ENCODE results near the gene GPR153.
"Not testable (repeated sequence)": the region's sequence is repeated elsewhere in the genome, so short reads cannot be mapped to it uniquely, and the experiment has no call there.

Gene GPR153

DNA sequence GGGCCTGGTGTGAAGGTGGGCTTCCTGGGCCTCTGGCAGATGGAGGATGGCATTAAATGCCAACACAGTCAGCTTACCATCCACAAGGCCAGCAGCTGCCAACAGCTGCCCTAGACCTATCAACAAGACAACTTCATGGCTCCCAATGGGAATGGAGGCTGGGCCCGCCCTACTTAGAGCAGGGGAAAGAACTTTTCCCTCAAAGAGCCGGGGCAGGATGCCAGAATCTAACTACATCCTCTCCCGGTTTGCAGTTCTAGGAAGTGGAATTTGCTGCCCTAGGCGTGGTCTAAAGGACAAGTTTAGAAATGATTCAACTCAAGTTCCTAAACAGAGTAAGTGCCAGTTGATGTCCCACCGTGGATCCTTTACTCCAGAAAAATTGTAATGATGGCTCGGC lies 38.3 kb downstream of the GPR153 start:
- no peak for DNase-seq

DNA sequence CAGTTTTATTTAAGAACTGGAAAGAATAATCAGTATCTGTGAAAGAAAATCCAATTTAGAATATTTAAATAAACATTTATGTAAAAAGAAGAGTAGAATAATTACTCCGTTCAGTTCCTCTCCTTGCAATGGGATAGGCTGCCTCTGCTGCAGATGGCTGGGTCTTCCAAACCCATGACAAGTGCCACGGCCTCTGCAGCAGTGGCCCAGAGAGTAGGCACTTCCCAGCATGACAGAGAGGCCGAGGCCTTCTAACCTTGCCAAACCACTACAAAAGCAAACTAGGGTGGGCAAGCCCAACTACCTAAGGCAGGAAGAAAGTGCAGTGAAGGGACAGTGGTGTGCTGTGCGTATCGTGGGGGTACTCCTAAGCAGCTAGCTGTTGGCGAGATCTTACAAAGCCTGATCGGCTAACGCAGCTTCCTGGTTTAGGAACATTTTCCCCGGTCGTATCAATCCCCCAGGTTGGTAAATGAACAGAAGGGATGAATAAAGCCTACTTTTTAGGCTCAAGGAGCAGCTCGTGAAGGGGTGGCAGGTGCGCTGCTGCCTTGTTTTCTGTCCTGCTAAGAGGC lies 39.6 kb downstream of the GPR153 start:
- no peak for DNase-seq

DNA sequence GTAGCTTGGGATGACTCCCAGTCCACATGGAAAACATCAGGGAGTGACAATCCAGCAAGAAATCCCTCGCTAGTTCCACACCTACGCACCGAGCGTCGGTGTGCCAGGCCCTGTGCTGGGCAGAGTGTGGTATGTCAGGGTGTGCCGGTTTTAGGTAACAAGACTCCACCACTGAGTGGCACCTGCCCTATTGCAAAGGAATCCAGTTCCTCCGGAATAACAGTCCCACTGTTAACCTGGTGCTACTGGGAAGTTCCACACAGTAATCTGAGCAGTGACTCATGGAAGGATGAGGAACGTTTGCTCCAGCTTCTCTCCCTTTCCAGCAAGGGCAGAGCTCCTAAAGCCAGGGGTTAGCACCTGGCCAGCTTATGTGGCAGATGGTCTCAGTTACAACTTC lies 40.7 kb downstream of the GPR153 start:
- DNase-seq = no peak

DNA sequence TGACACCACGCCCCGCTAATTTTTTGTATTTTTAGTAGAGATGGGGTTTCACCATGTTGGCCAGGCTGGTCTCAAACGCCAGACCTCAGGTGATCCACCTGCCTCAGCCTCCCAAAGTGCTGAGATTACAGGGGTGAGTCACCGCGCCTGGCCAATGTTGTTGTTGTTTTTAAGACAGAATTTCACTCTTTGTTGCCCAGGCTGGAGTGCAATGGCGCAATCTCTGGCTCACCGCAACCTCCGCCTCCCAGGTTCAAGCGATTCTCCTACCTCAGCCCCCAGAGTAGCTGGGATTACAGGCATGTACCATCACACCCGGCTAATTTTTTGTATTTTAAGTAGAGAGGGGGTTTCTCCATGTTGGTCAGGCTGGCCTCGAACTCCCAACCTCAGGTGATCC lies 41.3 kb downstream of the GPR153 start:
- DNase-seq = not testable (repeated sequence)

DNA sequence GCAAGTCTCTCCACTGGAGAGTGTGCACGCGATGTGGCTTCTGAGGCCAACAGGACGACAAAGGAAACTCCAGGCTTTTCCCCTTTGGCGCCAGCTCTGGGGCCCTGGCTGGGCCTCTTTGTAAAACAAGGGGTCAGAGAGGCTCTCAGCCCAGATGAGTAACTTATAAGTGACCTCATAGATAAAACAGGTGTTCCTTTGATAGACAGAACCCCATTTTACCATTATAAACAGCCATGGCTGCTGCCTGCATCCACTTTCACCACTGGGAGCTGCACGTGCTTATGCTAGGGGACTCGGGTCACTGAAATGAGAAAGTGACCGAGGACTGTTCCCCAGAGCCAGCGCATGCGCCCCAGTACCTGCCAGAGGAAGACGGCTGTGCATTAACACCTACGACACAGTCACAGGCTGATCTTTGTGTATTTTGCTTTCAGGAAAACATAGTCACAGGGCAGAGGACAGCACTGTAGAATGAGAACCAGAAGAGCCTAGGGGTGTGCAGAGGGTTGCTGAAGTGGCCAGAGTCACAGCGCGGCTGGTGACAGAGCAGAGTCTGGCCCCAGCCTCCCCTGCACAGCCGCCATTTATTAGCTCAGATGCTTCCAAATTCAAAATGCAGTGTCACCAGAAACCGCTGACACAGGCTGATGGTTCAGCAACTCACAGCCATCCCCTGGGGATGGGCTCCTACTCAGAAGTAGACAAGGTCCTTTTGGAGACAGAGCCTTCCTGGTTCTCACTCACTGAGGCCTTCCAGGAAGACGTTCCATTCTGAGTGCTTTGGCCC lies 42.3 kb downstream of the GPR153 start:
- DNase-seq = no peak

DNA sequence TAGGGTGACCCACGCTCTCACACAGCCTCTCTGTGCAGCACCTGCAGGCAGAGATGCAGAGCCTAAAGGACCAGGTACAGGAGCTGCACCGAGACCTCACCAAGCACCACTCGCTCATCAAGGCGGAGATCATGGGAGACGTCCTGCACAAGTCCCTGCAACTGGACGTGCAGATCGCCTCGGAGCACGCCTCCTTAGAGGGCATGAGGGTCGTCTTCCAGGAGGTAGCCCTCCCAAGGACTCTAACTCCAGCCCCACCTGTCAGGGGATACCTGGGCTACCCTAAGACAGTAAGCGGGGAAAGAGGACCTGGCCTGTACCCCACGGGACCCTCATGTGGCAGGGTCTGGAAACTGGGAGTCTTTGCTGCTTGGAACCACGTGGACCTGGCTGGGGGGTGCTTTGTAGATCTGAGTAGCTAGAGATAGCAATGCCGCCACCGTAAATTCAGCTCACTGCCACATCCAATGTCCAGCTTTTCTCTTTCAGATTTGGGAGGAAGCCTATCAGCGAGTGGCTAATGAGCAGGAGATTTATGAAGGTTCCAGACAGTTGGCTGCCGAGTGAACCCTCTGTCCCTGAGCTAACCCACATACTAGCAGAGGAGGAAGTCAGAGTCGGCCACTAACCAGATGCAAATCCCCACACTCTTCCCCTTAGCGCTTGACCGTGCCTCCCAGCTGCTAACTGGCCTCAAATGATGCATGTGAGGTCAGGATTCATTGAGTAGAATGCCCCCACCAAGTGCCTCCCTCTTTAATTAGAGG lies 48.5 kb downstream of the GPR153 start:
- DNase-seq = peak in 1 of 2 experiments; percentile 18

DNA sequence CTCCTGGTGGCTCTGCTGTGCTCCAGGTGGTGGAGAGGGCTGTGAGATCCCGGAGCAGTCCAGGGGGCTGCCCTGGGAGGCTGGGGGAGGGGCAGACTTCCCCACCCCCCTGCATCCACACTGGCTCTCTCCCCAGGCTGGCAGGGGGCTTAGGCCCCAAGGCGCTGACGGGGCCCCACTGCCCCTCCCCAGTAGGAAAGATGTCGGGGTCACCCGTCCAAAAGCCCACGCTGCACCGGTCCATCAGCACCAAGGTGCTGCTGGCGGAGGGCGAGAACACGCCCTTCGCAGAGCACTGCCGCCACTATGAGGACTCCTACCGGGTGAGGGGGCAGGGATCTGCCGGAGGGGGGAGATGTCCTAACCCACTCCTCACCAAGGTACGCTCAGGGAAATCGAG lies 49.2 kb downstream of the GPR153 start:
- no peak for DNase-seq

DNA sequence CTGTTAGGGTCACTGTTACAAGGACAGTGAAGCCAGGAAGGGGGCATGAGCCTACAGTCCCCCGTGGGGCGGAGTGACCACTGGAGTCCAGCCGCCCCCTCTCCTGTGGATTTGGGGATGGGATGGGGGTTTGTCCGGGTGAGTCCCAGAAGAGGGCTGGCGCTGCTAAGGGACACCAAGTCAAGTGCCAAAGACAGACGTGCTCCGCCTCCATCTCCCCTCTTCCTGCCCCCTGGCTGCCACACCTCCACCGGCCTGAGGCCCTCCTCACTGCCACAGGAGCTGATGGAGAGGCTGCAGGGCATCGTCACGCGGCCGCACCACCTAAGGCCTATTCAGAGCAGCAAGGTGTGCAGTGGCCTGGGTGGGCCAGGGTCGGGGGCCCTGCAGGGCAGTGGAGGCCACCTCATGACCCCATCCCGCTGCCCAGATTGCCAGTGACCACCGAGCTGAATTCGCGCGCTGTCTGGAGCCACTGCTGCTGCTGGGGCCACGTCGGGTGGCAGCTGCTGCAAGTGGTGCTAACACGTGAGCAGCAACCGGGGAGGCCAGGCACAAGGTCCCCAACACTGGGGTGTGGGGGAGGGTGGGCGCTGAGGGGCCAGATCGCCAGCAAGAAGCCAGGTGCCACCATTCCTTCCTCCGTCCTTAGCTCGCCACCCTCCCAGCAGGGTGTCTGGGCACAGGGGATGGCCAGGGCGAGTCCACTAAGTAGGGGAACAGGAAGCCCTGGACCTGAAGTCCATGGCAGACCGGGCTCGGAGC lies 50.1 kb downstream of the GPR153 start:
- no peak for DNase-seq

DNA sequence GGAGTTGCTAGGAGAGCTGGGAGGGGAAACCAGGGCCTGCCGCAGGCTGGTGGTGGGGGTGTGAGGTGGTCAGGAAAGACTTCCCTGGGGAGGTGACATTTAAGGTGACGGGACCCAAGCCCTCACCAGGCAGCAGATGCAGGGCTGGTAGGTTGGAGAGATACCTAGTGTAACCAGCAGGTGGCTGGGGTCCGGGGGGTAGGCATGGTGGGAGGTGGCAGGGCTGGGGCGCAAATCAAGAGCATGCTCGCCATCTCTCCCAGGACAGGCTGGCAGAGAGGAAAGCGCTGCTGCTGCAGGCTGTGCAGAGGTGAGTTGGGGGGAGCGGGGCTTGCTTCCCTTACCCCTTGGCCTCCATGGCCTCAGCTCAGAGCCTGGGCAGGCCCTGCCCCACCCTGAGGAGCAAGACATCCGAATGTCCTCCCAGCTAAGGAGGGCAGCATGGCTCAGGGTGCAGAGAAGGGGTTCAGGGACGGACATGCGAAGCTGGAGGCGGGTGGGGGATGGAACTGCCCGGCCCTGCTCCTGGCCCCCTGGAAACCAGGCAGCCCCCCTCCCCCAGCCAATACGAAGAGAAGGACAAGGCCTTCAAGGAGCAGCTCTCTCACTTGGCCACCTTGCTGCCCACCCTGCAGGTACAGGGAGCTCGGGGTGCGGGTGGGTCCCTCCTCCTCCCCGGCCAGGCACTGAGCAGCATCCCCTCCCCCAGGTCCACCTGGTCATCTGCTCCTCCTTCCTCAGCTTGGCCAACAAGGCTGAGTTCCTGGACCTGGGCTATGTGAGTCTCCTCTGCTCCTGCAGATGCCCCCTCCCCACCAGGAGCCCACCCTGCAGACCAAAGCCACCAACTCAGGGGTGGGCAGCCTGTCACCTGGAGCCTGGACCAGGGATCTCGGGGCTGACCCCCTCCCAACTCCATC lies 51.0 kb downstream of the GPR153 start:
- peak; percentile 31 to 35 for DNase-seq

DNA sequence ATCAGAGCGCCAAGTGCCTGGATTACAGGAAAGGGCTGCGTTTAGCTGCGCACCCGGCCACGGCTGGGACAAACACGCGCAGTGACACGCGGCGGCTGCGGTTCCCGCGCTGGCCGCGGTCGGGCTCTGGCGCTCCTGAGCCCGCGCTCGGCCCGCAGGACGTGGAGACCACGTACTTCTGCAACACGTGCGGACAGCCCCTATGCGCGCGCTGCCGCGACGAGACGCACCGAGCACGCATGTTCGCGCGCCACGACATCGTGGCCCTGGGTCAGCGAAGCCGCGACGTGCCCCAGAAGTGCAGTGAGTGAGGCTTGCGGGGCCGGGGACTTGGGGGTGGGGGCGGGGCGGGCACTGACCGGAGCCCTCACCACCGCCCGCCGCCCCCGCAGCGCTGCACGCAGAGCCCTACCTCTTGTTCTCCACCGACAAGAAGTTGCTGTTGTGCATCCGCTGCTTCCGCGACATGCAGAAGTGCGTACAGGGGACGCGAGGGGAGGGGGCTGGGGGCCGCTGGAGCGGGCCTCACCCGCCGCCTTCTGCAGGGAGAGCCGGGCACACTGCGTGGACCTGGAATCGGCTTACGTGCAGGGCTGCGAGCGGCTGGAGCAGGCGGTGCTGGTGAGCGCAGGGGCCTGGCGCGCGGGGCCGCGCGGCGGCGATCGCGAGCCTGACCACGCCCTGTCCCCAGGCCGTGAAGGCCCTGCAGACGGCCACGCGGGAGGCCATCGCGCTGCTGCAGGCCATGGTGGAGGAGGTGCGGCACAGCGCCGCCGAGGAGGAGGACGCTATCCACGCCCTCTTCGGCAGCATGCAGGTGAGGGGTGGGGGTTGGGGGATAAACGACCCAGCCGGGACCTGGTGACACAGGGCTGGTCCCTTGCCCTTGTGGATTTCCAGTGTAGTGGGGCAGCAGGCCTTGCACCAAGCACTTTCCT lies 51.9 kb downstream of the GPR153 start:
- DNase-seq = peak; percentile 27 to 45

DNA sequence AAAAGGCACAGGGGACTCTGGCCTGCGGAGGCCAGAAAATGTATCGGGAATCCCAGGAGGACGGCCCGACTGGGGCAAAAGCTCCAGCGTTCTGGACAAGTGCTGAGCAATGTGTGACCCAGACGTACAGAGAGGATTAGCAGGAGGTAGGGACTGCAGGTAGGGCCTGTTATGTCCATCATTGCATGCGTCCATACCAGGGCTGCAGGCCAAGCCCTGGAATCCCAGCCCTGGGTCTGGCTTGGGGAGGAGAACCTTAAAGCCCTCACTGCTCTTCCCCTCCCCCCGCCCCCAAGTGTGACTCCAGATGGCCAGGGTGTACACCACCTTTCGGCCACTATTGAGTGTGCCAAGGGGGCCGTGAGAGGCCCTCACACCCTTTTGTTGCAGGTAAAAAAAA lies 53.0 kb downstream of the GPR153 start:
- no peak for DNase-seq

DNA sequence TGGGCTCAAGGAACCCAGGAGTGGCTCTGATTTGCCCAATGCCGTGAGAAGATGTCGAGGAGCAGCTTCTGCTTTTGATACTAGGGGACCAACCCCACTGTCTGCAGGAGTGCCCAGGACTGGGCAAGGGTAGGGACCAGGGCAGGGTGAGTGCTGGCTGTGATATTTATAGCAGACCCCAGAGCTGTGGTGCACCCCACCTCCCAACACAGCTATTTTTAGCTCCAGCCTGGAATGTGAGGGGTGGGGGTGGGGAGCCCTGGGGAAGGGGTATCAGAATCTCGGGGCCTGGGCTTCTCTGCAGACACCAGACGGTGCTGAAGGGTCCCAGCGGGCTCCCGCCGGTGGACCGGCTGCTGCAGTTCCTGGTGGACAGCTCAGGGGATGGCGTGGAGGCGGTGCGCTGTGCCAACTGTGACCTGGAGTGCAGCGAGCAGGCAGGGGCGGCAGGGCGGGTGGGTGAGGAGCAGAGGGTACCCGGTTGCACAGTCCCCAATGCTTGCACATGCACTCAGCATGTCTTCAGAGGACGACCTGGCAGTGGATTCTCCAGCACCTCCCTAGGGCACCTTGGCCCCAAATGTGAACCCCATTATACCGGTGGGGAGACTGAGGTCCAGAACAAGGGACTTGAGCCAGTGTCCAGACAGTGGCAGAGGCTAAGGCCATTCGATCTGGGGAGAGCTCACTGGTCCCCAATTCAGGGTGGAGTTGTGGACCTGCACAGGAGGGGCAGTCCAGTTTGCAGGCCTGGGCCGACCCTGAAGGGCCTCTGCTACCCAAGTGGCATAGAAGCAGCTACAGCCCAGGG lies 53.6 kb downstream of the GPR153 start:
- no peak for DNase-seq

DNA sequence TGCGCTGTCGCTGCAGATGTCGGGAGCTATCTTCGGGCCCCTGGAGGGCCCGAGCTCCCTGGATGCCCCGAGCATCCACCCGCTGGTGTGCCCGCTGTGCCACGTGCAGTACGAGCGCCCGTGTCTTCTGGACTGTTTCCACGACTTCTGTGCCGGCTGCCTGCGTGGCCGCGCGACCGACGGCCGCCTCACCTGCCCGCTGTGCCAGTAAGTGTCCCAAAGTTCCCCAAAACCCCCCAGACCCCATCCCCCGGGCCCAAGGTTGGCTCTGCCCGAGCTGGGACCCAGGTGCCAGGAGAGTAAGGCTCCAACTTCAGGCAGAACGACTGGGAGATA lies 54.4 kb downstream of the GPR153 start:
- DNase-seq = no peak

DNA sequence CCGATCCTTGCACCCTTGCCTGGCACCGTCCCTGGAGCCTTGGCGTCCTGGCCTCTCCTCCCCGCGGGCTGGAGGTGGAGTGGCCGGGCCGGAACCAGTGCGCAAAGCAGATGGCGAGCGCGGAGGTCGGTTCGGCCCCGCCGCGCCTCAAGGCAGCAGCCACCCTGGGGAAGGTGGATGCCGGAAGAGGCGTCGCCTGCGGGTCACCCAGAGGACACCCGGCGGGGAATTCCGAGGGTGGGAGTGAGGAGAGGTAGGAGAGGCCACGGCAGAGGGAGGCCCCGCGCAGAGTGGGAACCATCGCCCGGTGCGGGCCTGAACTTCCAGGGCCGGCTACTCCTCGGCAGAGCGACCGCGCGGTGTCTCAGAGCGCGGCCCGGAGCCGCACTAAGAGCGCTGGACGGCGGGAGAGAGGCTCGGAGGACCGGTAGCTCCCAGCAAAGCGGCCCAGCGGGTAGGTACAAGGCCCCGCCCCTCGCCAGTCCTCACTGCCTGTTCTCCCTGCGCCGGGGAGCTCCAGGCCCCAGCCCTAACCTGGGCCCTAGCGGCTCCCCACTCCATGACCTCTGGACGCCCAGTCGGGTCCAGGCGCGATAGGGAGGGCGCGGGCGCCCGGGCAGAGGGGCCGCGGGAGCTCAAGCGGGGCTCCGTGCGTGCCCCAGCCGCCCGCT lies 54.9 kb downstream of the GPR153 start, which contains the start of gene RNF207:
RNF207 (plus strand) TSS at position 271 of the 671 bp plus-strand sequence. CDS start 417 bp downstream, outside the sequence.
- DNase-seq = no peak

DNA sequence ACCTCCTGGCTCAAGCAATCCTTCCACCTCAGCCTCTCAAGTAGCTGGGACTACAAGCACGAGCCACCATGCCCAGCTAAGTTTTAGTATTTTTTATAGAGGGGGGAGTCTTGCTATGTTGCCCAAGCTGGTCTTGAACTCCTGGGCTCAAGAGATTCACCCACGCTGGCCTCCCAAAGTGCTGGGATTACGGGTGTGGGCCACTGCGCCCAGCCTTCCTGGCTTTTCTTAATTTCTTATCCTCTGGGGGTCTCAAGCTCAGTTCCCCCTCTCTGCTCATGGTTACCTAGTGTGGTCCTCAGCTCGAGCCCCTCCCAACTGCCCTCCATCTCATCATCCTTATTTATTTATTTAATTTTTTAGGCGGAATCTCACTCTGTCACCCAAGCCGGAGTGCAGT lies 58.6 kb downstream of the GPR153 start:
- no peak for DNase-seq

DNA sequence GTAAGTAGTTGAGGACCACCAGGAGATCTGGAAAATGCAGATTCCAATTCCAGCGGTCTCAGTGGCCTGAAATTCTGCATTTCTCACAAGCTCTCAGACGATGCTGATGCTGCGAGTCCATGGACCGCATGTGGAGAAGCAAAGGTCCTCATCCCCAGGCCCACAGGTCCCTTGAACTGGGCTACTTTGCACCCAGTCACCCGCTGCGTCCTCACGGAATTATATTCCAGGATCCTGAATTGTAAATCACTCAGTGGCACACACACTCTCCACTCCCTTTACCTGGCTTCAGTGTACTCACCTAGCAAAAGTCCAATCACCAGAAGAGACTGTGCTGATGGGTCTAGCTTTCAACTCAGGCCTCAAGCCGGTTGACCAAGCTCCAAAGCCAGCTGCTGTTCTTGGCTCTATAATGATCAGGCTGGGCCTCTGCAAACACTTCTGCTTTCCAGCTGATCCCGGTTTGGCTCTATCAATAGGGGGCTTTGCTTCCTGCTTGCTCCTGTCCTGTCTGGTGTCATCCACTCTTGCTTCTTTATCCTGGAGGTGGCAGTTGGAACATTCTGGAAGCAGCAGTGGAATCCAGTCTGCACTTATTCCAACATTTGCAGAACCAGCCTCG lies 60.6 kb downstream of the GPR153 start:
- peak; percentile 30 to 39 for DNase-seq

DNA sequence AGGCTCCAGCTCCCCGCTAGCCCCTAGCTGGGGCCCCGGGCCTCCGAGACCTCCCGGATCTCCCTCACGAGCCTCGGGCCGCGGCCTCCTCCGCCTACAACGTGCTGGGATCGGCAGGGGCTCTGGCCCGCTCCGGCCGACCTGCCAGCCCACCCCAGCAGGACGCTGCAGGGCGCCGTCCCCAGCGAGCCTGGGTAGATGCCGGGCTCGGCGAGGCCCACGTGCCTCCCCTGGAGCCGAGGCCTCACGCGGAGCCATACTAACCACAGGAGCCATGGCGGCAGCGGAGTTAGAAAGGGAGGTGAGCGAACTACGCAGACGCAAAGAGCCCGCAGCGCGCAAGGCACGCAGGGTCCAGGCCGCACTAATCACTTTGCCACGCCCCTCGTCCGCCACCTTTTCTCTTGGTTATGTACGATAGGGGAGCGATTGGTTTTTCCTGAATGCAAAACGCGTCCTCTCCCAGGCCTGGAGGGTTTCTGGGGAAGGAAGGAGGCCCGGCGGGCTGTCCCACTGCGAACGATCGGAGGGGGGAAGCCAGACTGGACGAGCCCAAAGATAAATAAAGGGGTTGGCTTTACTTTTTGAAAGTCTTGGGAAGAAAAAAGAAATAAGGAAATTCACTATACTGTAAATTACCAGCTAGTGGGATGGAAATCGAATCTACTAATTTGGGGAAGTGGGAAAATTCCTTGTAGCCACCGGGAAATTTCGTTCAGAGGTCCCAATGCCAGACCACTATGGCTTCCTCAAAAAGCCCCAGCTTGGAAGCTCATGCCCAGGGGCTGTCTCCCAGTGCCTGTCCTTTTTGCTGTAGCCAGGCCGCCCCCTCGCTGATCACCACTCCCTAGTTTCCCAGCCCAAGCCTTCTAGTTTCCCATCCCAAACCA lies 61.4 kb downstream of the GPR153 start, which contains the start of gene RPL22:
RPL22 (minus strand) TSS at position 298 of the 890 bp plus-strand sequence; CDS start at position 276, 22 bp downstream.
- DNase-seq = peak; percentile 99 to 100
